OCI-LY3 (cell line): ENCODE results near the gene COL1A1.

Source experiments
- H2AFZ ChIP-seq: fragments of 200-600, 300-600 bp; shearing (Covaris generic); 2 replicates; pipeline ENCODE4 v1.6.0; 2014; ENCODE audit warnings: antibody characterized with exemption, low read depth, low read length
- H3K27ac ChIP-seq: fragments of 200-600, 300-600 bp; sonication (generic); 2 replicates; pipeline ENCODE4 v1.5.1; 2014; ENCODE audit warnings: mild to moderate bottlenecking, low read length, moderate library complexity, mixed read lengths
- H3K27me3 ChIP-seq: fragments of 200-600, 300-600 bp; sonication (generic); 2 replicates; pipeline ENCODE4 v1.6.1; 2014; ENCODE audit warnings: low read depth, low read length, mixed read lengths
- H3K36me3 ChIP-seq: fragments of 200-600, 300-600 bp; sonication (generic); replicated peaks from 2 replicates; pipeline ENCODE3; 2014; ENCODE audit warnings: low read depth, low read length, mixed read lengths
- H3K4me1 ChIP-seq: fragments of 300-600, 200-600 bp; sonication (generic); 2 replicates; pipeline ENCODE4 v1.6.1; 2014; ENCODE audit warnings: low read length, mixed read lengths
- H3K4me2 ChIP-seq: fragments of 200-600, 300-600 bp; sonication (generic); 2 replicates; pipeline ENCODE4 v1.6.1; 2014; ENCODE audit warnings: low read length, mixed read lengths
- H3K4me3 ChIP-seq: fragments of 300-600, 200-600 bp; sonication (generic); 2 replicates; pipeline ENCODE4 v1.5.1; 2014; ENCODE audit warnings: antibody characterized with exemption, mild to moderate bottlenecking, low read length, moderate library complexity
- H3K79me2 ChIP-seq: fragments of 300-600, 200-600 bp; shearing (Covaris generic); 2 replicates; pipeline ENCODE4 v1.6.1; 2014; ENCODE audit warnings: mild to moderate bottlenecking, low read length, mixed read lengths
- H3K9ac ChIP-seq: fragments of 300-600, 200-600 bp; shearing (Covaris generic); 2 replicates; pipeline ENCODE4 v1.6.0; 2014; ENCODE audit warnings: mild to moderate bottlenecking, low read length, moderate library complexity
- H3K9me3 ChIP-seq: fragments of 200-600, 300-600 bp; shearing (Covaris generic); 2 replicates; pipeline ENCODE4 v1.6.1; 2014; ENCODE audit warnings: low read length, mixed read lengths; ENCODE audit not compliant: insufficient read depth
- H4K20me1 ChIP-seq: fragments of 200-600, 300-600 bp; sonication (generic); 2 replicates; pipeline ENCODE4 v1.6.1; 2016; ENCODE audit warnings: low read length, mixed read lengths; ENCODE audit not compliant: insufficient read depth
- CTCF ChIP-seq: fragments of 200-600, 300-600 bp; sonication (generic); IDR thresholded peaks from 2 replicates; pipeline ENCODE4 v1.5.1; 2014; ENCODE audit warnings: antibody characterized with exemption, low read length, low read depth
- EZH2phosphoT487 ChIP-seq: fragments of 200-600 bp; shearing (Covaris generic); IDR thresholded peaks from 2 replicates; pipeline ENCODE4 v1.6.1; 2018; ENCODE audit warnings: antibody characterized with exemption, mixed run types, low read depth

The COL1A1 gene

GRCh38 chr17:50191359-50192143, 9.9 kb downstream of the COL1A1 start:
- Histone ChIP-seq H3K4me1 (peaks cover 67% of the 10 kb centered on the region), H3K27me3 (no peaks in the 10 kb centered on the region), H3K4me2 (peak overlapping the region; percentile 89), H2AFZ (no peak overlapping the region), H3K9ac (peak overlapping the region; percentile 91), H3K4me3 (peak overlapping the region; percentile 88), H3K9me3 (no peaks in the 10 kb centered on the region), H3K36me3 (peaks cover 44% of the 10 kb centered on the region), H3K79me2 (peaks cover 35% of the 10 kb centered on the region), H3K27ac (peak overlapping the region; percentile 78), H4K20me1 (no peaks in the 10 kb centered on the region)
- TF ChIP-seq EZH2phosphoT487 (no peak), CTCF (no peak)

GRCh38 chr17:50190603-50191358, 10.7 kb downstream of the COL1A1 start:
- no peaks in the 10 kb centered on the region for H3K9me3 ChIP-seq
- TF ChIP-seq EZH2phosphoT487: no peak
- no peak for TF ChIP-seq CTCF
- H3K79me2 ChIP-seq: peaks cover 35% of the 10 kb centered on the region
- peak overlapping the region; percentile 10; the same call in 1 of the 2 replicates for H3K4me2 ChIP-seq
- H4K20me1 ChIP-seq: no peaks in the 10 kb centered on the region
- peaks cover 67% of the 10 kb centered on the region for H3K4me1 ChIP-seq
- no peak overlapping the region for H3K4me3 ChIP-seq
- H3K27me3 ChIP-seq: no peaks in the 10 kb centered on the region
- no peak overlapping the region for H3K9ac ChIP-seq
- H3K27ac ChIP-seq: no peak overlapping the region
- H3K36me3 ChIP-seq: peaks cover 50% of the 10 kb centered on the region
- H2AFZ ChIP-seq: no peak overlapping the region

GRCh38 chr17:50190293-50190602, 11.2 kb downstream of the COL1A1 start:
- peaks cover 67% of the 10 kb centered on the region for H3K4me1 ChIP-seq
- H3K79me2 ChIP-seq: peaks cover 35% of the 10 kb centered on the region
- H3K36me3 ChIP-seq: peaks cover 55% of the 10 kb centered on the region
- no peak overlapping the region for H3K27ac ChIP-seq
- no peak overlapping the region for H3K4me3 ChIP-seq
- H3K4me2 ChIP-seq: peak overlapping the region; percentile 10; the same call in 1 of the 2 replicates
- H2AFZ ChIP-seq: no peak overlapping the region
- no peaks in the 10 kb centered on the region for H3K27me3 ChIP-seq
- H3K9ac ChIP-seq: no peak overlapping the region
- no peaks in the 10 kb centered on the region for H3K9me3 ChIP-seq
- no peaks in the 10 kb centered on the region for H4K20me1 ChIP-seq
- TF ChIP-seq EZH2phosphoT487 (no peak), CTCF (no peak)

GRCh38 chr17:50189550-50190292, 11.7 kb downstream of the COL1A1 start:
- Histone ChIP-seq H3K79me2 (peaks cover 35% of the 10 kb centered on the region), H3K36me3 (peaks cover 59% of the 10 kb centered on the region), H3K27me3 (no peaks in the 10 kb centered on the region), H3K27ac (no peak overlapping the region), H3K4me1 (peaks cover 68% of the 10 kb centered on the region), H3K4me2 (no peak overlapping the region), H3K9ac (no peak overlapping the region), H2AFZ (no peak overlapping the region), H4K20me1 (no peaks in the 10 kb centered on the region), H3K9me3 (no peaks in the 10 kb centered on the region), H3K4me3 (no peak overlapping the region)
- TF ChIP-seq CTCF (no peak), EZH2phosphoT487 (no peak)
